HL-60 (cell line): Measurements from ENCODE around the gene PACS1.

Experiments
- DNase-seq, 2 experiments: peaks; one replicate each; pipeline ENCODE4 v3.0.0-alpha.2; 2010 to 2020; ENCODE audit warnings: low read depth in 1 of 2, low spot score in 1 of 2
- H3K27ac ChIP-seq: fragments of 250-450 bp; sonication (Bioruptor Pico); replicated peaks from 2 replicates; pipeline ENCODE4 v1.5.1; 2020; ENCODE audit warnings: mild to moderate bottlenecking, moderate library complexity
- H3K27me3 ChIP-seq: fragments of 250-450 bp; sonication (Bioruptor Pico); 2 replicates; pipeline ENCODE4 v1.5.1; 2021; ENCODE audit warnings: mild to moderate bottlenecking, moderate library complexity; ENCODE audit not compliant: insufficient read depth, poor library complexity, severe bottlenecking
- H3K4me3 ChIP-seq: replicated peaks from 2 replicates; pipeline ENCODE4 v1.5.1; 2011; ENCODE audit warnings: mild to moderate bottlenecking, control low read depth, low read length; ENCODE audit not compliant: insufficient read depth
- GABPA ChIP-seq: IDR thresholded peaks from 2 replicates; pipeline ENCODE4 v1.6.1; 2012; ENCODE audit warnings: low read depth
- POLR2AphosphoS5 ChIP-seq: IDR thresholded peaks from 2 replicates; pipeline ENCODE4 v1.6.1; 2012; ENCODE audit warnings: low read depth
- SPI1 ChIP-seq: IDR thresholded peaks from 2 replicates; pipeline ENCODE4 v1.6.1; 2012; ENCODE audit warnings: low read depth, mild to moderate bottlenecking, borderline replicate concordance
- TF ChIP-seq, protein P1 (sequence below): IDR thresholded peaks from one replicate; pipeline ENCODE4 v1.5.1; 2011; ENCODE audit warnings: low read length, control low read depth, inconsistent platforms; ENCODE audit not compliant: insufficient read depth
- TF ChIP-seq, protein P2 (sequence below): IDR thresholded peaks from 2 replicates; pipeline ENCODE4 v1.6.1; 2012; ENCODE audit warnings: low read depth; ENCODE audit not compliant: insufficient replicate concordance

The PACS1 gene

DNA sequence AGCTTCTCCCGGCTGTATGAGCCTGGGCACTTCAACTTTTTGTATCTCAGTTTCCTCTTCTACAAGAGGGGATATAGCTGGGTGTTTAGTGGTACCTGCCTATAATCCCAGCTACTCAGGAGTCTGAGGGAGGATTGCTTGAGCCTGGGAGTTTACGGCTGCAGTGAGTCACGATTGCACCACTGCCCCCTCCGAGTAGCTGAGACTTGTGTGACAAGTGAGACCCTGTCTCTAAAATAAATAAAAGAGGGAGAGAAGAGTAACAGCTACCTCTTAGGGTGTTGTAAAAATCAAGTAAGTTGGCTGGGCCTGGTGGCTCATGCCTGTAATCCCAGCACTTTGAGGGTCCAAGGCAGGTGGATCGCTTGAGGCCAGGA, 33.8 kb upstream of the PACS1 start:
- Histone ChIP-seq H3K27ac (no peak overlapping the region), H3K27me3 (peaks cover 2% of the 10 kb centered on the region), H3K4me3 (no peak overlapping the region)
- DNase-seq = no peak
- no peak for TF ChIP-seq SPI1
- TF ChIP-seq GABPA = no peak
- TF ChIP-seq, protein P1, sequence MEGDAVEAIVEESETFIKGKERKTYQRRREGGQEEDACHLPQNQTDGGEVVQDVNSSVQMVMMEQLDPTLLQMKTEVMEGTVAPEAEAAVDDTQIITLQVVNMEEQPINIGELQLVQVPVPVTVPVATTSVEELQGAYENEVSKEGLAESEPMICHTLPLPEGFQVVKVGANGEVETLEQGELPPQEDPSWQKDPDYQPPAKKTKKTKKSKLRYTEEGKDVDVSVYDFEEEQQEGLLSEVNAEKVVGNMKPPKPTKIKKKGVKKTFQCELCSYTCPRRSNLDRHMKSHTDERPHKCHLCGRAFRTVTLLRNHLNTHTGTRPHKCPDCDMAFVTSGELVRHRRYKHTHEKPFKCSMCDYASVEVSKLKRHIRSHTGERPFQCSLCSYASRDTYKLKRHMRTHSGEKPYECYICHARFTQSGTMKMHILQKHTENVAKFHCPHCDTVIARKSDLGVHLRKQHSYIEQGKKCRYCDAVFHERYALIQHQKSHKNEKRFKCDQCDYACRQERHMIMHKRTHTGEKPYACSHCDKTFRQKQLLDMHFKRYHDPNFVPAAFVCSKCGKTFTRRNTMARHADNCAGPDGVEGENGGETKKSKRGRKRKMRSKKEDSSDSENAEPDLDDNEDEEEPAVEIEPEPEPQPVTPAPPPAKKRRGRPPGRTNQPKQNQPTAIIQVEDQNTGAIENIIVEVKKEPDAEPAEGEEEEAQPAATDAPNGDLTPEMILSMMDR = no peak
- TF ChIP-seq, protein P2, sequence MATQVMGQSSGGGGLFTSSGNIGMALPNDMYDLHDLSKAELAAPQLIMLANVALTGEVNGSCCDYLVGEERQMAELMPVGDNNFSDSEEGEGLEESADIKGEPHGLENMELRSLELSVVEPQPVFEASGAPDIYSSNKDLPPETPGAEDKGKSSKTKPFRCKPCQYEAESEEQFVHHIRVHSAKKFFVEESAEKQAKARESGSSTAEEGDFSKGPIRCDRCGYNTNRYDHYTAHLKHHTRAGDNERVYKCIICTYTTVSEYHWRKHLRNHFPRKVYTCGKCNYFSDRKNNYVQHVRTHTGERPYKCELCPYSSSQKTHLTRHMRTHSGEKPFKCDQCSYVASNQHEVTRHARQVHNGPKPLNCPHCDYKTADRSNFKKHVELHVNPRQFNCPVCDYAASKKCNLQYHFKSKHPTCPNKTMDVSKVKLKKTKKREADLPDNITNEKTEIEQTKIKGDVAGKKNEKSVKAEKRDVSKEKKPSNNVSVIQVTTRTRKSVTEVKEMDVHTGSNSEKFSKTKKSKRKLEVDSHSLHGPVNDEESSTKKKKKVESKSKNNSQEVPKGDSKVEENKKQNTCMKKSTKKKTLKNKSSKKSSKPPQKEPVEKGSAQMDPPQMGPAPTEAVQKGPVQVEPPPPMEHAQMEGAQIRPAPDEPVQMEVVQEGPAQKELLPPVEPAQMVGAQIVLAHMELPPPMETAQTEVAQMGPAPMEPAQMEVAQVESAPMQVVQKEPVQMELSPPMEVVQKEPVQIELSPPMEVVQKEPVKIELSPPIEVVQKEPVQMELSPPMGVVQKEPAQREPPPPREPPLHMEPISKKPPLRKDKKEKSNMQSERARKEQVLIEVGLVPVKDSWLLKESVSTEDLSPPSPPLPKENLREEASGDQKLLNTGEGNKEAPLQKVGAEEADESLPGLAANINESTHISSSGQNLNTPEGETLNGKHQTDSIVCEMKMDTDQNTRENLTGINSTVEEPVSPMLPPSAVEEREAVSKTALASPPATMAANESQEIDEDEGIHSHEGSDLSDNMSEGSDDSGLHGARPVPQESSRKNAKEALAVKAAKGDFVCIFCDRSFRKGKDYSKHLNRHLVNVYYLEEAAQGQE = no peak
- no peak for TF ChIP-seq POLR2AphosphoS5

DNA sequence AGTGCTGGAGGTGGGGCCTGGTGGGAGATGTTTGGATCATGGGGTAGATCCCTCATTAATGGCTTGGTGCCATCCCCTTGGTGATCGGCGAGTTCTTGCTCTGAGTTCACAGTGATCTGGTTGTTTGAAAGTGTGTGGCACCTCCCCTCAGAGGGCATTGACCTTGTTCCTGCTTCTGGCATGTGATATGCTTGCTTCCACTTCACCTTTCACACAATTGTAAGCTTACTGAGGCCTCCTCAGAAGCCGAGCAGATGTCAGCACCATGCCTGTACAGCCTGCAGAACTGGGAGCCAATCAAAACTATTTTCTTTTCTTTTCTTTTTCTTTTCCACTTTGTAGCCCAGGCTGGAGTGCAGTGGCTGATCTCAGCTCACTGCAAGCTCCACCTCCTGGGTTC, 32.7 kb upstream of the PACS1 start:
- Histone ChIP-seq H3K27ac (no peak overlapping the region), H3K27me3 (peaks cover 2% of the 10 kb centered on the region), H3K4me3 (no peak overlapping the region)
- no peak for DNase-seq
- TF ChIP-seq SPI1 (no peak), GABPA (no peak), POLR2AphosphoS5 (no peak)
- TF ChIP-seq, protein P1 = no peak
- TF ChIP-seq, protein P2 = no peak

DNA sequence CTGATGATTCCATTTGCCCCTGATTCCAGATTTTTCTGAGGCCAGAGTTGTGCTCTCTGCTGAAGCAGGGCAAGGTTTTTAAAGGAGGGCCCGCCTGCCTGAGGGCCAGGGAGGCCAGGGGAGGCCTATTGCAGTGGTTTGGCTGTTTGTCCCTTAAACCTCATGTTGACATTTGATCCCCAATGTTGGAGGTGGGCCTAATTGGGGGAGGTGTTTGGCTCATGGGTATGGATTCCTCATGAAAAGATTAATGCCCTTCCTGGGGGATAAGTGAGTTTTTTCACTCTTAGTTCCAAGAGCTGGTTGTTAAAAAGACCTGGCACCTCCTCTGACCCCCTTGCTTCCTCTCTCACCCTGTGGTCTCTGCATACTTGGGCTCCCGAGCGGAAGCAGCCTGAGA, 30.3 kb upstream of the PACS1 start:
- no peak overlapping the region for H3K4me3 ChIP-seq
- no peak for DNase-seq
- TF ChIP-seq, protein P2 = no peak
- no peak for TF ChIP-seq POLR2AphosphoS5
- TF ChIP-seq GABPA = no peak
- no peak for TF ChIP-seq SPI1
- TF ChIP-seq, protein P1 = no peak

More for the DNA sequence above, 30.3 kb upstream of the PACS1 start:
- peaks cover 2% of the 10 kb centered on the region for H3K27me3 ChIP-seq
- H3K27ac ChIP-seq = no peak overlapping the region
